Measurements from ENCODE around the gene SLC51B. TPM values are rescaled to one million over a fixed set of nuclear protein-coding genes. Genes with fewer than 3 reads are reported as not detected.

Gene SLC51B
- total and polyA plus RNA-seq, 11 donors, result 0.08 TPM; not detected in 10

GRCh38 chr15:65086680-65087111 lies 41.5 kb downstream of the SLC51B start:
- Histone ChIP-seq H3K9me3 (no peaks in the 10 kb centered on the region), H3K4me3 (no peak overlapping the region), H3K27me3 (peaks cover 0 to 3% (median 0%) of the 10 kb centered on the region in 9 donors), H3K36me3 (no peaks in the 10 kb centered on the region), H3K27ac (peak overlapping the region in 10 of 12 donors; percentile 64 to 97 (median 92)), H3K4me1 (peaks cover 12 to 84% (median 46%) of the 10 kb centered on the region in 12 donors)
- intact Hi-C loops (cut with DNase I), result loop anchor here in 4 of 10 donors (5.0 to 10.0 kb wide), 2 partner anchors 34 to 52 kb away; no protein-coding TSS in a partner anchor
- DNase-seq (peak in 1 of 5 donors; percentile 25), ATAC-seq (no peak)
- TF ChIP-seq POLR2A (IDR thresholded peaks at IDR 0.05), result no peak
- TF ChIP-seq, protein P1, sequence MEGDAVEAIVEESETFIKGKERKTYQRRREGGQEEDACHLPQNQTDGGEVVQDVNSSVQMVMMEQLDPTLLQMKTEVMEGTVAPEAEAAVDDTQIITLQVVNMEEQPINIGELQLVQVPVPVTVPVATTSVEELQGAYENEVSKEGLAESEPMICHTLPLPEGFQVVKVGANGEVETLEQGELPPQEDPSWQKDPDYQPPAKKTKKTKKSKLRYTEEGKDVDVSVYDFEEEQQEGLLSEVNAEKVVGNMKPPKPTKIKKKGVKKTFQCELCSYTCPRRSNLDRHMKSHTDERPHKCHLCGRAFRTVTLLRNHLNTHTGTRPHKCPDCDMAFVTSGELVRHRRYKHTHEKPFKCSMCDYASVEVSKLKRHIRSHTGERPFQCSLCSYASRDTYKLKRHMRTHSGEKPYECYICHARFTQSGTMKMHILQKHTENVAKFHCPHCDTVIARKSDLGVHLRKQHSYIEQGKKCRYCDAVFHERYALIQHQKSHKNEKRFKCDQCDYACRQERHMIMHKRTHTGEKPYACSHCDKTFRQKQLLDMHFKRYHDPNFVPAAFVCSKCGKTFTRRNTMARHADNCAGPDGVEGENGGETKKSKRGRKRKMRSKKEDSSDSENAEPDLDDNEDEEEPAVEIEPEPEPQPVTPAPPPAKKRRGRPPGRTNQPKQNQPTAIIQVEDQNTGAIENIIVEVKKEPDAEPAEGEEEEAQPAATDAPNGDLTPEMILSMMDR (IDR thresholded peaks at IDR 0.05), result peak in 2 of 12 donors; percentile 7 to 14
- 61 to 68% (median 65%) methylated on average over 4 to 6 of the region's 6 CpGs for WGBS, 4 donors

- WGBS, 4 donors, result 40 to 82% (median 71%) methylated on average over 1 to 3 of the region's 3 CpGs
- intact Hi-C loops (cut with DNase I), result loop anchor here in 4 of 10 donors (5.0 to 10.0 kb wide), 2 partner anchors 35 to 53 kb away; no protein-coding TSS in a partner anchor
- Histone ChIP-seq H3K27me3 (peaks cover 0 to 3% (median 0%) of the 10 kb centered on the region in 9 donors), H3K4me1 (peaks cover 9 to 81% (median 41%) of the 10 kb centered on the region in 12 donors), H3K36me3 (no peaks in the 10 kb centered on the region), H3K9me3 (no peaks in the 10 kb centered on the region), H3K4me3 (no peak overlapping the region), H3K27ac (peak overlapping the region; percentile 77 to 97 (median 90))
- ATAC-seq (peak in 2 of 4 donors; percentile 1 to 7), DNase-seq (peak in 1 of 5 donors; percentile 29)
- TF ChIP-seq, protein P1 (IDR thresholded peaks at IDR 0.05), result no peak
- no peak for TF ChIP-seq POLR2A (IDR thresholded peaks at IDR 0.05)
Measured at GRCh38 chr15:65087411-65087810, 42.2 kb downstream of the SLC51B start.

DNA sequence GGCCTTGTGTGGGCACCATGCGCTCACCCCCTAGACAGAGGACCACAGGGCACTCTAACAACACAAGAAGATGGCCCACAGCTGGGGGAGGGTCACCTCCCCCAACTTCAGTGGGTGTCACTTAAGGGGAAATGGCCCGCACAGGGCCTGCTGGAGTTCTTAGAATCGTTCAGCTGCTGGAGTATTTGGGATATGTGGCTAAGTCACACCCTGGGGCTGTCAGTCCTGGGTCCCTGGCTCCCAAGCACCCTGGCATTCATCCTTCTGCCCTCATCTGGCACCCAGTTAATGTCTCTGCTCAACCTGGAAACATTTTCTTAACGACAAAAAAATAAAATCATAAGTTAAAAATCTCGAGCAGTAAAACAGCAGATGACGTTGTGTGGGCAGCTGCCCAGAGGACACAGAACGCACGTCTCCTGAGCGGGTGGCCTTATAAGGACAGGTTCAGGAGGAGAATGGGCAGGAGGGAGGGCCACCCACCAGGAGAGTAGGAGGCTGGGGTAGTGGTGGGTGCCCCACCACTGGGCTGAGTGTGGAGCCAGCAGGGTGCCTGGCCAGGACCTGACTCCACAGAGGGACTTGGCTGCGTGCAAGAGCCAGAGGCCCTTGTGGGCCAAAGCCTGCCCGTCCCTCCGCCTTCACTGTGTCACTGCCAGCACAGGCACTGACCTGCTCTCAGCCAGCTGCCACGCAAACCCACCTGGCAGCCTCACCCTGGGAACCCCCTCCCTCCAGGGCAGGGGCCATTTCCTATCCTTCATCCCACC lies 42.9 kb downstream of the SLC51B start:
- intact Hi-C loops (cut with DNase I), result loop anchor here in 5 of 10 donors (2.0 to 10.0 kb wide), 3 partner anchors 33 to 53 kb away; no protein-coding TSS in a partner anchor
- Histone ChIP-seq H3K9me3 (no peaks in the 10 kb centered on the region), H3K27ac (peak overlapping the region; percentile 77 to 97 (median 90)), H3K27me3 (peaks cover 0 to 3% (median 0%) of the 10 kb centered on the region in 9 donors), H3K36me3 (peaks cover 0 to 5% (median 0%) of the 10 kb centered on the region in 9 donors), H3K4me3 (no peak overlapping the region), H3K4me1 (peaks cover 2 to 75% (median 36%) of the 10 kb centered on the region in 12 donors)
- peak; percentile 63 to 89 (median 80) for DNase-seq
- ATAC-seq, result peak; percentile 69 to 86 (median 82)
- 50 to 62% (median 50%) methylated on average over 12 to 13 of the region's 13 CpGs for WGBS, 4 donors
- no peak for TF ChIP-seq POLR2A (IDR thresholded peaks at IDR 0.05)
- TF ChIP-seq, protein P1 (IDR thresholded peaks at IDR 0.05), result no peak

DNA sequence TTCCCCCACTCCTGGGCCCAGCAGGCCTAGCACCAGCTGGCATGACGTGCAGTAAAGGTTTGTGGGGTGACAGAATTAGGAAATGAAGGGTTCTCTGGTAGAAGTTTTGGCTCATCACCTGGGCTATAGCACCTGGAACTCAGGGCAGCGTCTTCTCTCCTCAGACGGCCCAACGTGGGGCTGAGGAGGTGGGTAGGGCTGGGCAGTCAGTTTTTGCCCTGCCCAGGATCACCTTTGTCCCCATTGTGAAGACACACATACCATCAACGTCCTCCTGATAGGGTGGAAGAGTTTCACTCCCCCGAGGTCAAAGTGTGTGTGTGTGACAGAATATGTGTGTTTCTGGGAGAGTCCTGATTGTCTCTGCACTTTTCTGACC lies 43.4 kb downstream of the SLC51B start:
- ATAC-seq (peak in 1 of 4 donors; percentile 6), DNase-seq (no peak)
- TF ChIP-seq, protein P1 (IDR thresholded peaks at IDR 0.05), result no peak
- TF ChIP-seq POLR2A (IDR thresholded peaks at IDR 0.05), result no peak
- WGBS, 4 donors, result 25 to 50% (median 48%) methylated on average over 6 of the region's 6 CpGs
- peaks cover 0 to 70% (median 35%) of the 10 kb centered on the region in 12 donors for H3K4me1 ChIP-seq
- peaks cover 0 to 7% (median 0%) of the 10 kb centered on the region in 9 donors for H3K36me3 ChIP-seq
- no peak overlapping the region for H3K4me3 ChIP-seq
- no peaks in the 10 kb centered on the region for H3K9me3 ChIP-seq
- peak overlapping the region; percentile 77 to 97 (median 90) for H3K27ac ChIP-seq
- peaks cover 0 to 3% (median 0%) of the 10 kb centered on the region in 9 donors for H3K27me3 ChIP-seq
- intact Hi-C loops (cut with DNase I), result loop anchor here in 5 of 10 donors (2.0 to 10.0 kb wide), 3 partner anchors 34 to 54 kb away; no protein-coding TSS in a partner anchor
